GM23338 (cell line): ENCODE measurements around the gene OCIAD2.
"Not testable (repeated sequence)": the region's sequence is repeated elsewhere in the genome, so short reads cannot be mapped to it uniquely, and the experiment has no call there.

Experiments used
- CTCF ChIP-seq, 2 experiments: fragments of 200-600 bp in 1 of 2; sonication (generic) in 1 of 2; conservative IDR thresholded peaks; 2 replicates each; pipeline versions ENCODE4 v1.5.1 to v1.6.1; 2016 to 2017; ENCODE audit warnings: antibody characterized with exemption in 2 of 2, low read depth in 2 of 2, mild to moderate bottlenecking in 2 of 2, moderate library complexity in 1 of 2
- JUNB ChIP-seq: IDR thresholded peaks from one replicate; pipeline ENCODE4 v1.6.1; 2016; ENCODE audit warnings: antibody characterized with exemption; ENCODE audit not compliant: unreplicated experiment
- POLR2AphosphoS5 ChIP-seq: IDR thresholded peaks from 2 replicates; pipeline ENCODE4 v1.6.1; 2016; ENCODE audit warnings: antibody characterized with exemption, low read depth

GRCh38 chr4:48923065-48923464 is 16.5 kb upstream of the OCIAD2 start:
- not testable (repeated sequence) for TF ChIP-seq POLR2AphosphoS5; CTCF (conservative IDR thresholded peaks at IDR 0.05; ENCODE audit: low read depth in 2 of 2); JUNB
